HEK293 (cell line): Measurements from ENCODE around the gene ATG4B.

ENCODE experiments used
- PATZ1 ChIP-seq: fragments of 450-650 bp; formaldehyde crosslinking; IDR thresholded peaks from 2 replicates; pipeline ENCODE4 v1.5.1; 2016; ENCODE audit warnings: missing biosample characterization, missing genetic modification characterization
- REST ChIP-seq: fragments of 450-650 bp; formaldehyde crosslinking; IDR thresholded peaks from 2 replicates; pipeline ENCODE4 v1.5.1; 2016; ENCODE audit warnings: missing biosample characterization, missing genetic modification characterization
- ZBTB1 ChIP-seq: fragments of 450-650 bp; formaldehyde crosslinking; IDR thresholded peaks from 2 replicates; pipeline ENCODE4 v1.5.1; 2016; ENCODE audit warnings: missing biosample characterization, missing genetic modification characterization
- ZNF133 ChIP-seq: fragments of 450-650 bp; formaldehyde crosslinking; IDR thresholded peaks from 2 replicates; pipeline ENCODE4 v1.5.1; 2016; ENCODE audit warnings: missing biosample characterization, missing genetic modification characterization
- ZNF138 ChIP-seq: fragments of 450-650 bp; formaldehyde crosslinking; IDR thresholded peaks from 2 replicates; pipeline ENCODE4 v1.5.1; 2016; ENCODE audit warnings: missing biosample characterization, missing genetic modification characterization, borderline replicate concordance
- ZNF366 ChIP-seq: fragments of 450-650 bp; formaldehyde crosslinking; conservative IDR thresholded peaks from 2 replicates; pipeline ENCODE4 v1.5.1; 2016; ENCODE audit warnings: missing biosample characterization, missing genetic modification characterization
- ZNF426 ChIP-seq: fragments of 450-650 bp; formaldehyde crosslinking; IDR thresholded peaks from 2 replicates; pipeline ENCODE4 v1.5.1; 2017; ENCODE audit warnings: missing biosample characterization, missing genetic modification characterization, mild to moderate bottlenecking, inconsistent platforms, moderate library complexity
- ZNF777 ChIP-seq: fragments of 450-650 bp; formaldehyde crosslinking; IDR thresholded peaks from 2 replicates; pipeline ENCODE4 v1.5.1; 2017; ENCODE audit warnings: missing biosample characterization, missing genetic modification characterization, borderline replicate concordance
- ZNF785 ChIP-seq: fragments of 450-650 bp; formaldehyde crosslinking; IDR thresholded peaks from 2 replicates; pipeline ENCODE4 v1.5.1; 2016; ENCODE audit warnings: missing biosample characterization, missing genetic modification characterization
- TF ChIP-seq, protein P1 (sequence below): fragments of 450-650 bp; formaldehyde crosslinking; IDR thresholded peaks from 2 replicates; pipeline ENCODE4 v1.5.1; 2016; ENCODE audit warnings: missing biosample characterization, missing genetic modification characterization

- TF ChIP-seq, protein P1, sequence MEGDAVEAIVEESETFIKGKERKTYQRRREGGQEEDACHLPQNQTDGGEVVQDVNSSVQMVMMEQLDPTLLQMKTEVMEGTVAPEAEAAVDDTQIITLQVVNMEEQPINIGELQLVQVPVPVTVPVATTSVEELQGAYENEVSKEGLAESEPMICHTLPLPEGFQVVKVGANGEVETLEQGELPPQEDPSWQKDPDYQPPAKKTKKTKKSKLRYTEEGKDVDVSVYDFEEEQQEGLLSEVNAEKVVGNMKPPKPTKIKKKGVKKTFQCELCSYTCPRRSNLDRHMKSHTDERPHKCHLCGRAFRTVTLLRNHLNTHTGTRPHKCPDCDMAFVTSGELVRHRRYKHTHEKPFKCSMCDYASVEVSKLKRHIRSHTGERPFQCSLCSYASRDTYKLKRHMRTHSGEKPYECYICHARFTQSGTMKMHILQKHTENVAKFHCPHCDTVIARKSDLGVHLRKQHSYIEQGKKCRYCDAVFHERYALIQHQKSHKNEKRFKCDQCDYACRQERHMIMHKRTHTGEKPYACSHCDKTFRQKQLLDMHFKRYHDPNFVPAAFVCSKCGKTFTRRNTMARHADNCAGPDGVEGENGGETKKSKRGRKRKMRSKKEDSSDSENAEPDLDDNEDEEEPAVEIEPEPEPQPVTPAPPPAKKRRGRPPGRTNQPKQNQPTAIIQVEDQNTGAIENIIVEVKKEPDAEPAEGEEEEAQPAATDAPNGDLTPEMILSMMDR (tag by site-specific recombination) = no peak
- no peak for TF ChIP-seq ZNF777 (tag by site-specific recombination)
- no peak for TF ChIP-seq ZNF366
- TF ChIP-seq REST (tag by site-specific recombination) = no peak
- no peak for TF ChIP-seq ZNF133 (tag by site-specific recombination)
- no peak for TF ChIP-seq ZNF785 (tag by site-specific recombination)
- no peak for TF ChIP-seq ZNF426 (tag by site-specific recombination)
- no peak for TF ChIP-seq ZBTB1 (tag by site-specific recombination)
- no peak for TF ChIP-seq ZNF138 (tag by site-specific recombination)
- TF ChIP-seq PATZ1 (tag by site-specific recombination) = no peak
These were observed 29.3 kb downstream of the ATG4B start for GRCh38 chr2:241666627-241667400.
